HG02642 (cell line): ENCODE measurements around the gene CASK.
"Not testable (repeated sequence)": the region's sequence is repeated elsewhere in the genome, so short reads cannot be mapped to it uniquely, and the experiment has no call there.

ENCODE experiments used
- ATAC-seq: cut with Tn5 transposase; IDR thresholded peaks from one replicate; pipeline ENCODE4 v1.9.1; 2021; ENCODE audit warnings: mild to moderate bottlenecking; ENCODE audit not compliant: unreplicated experiment, poor library complexity

Gene CASK

DNA sequence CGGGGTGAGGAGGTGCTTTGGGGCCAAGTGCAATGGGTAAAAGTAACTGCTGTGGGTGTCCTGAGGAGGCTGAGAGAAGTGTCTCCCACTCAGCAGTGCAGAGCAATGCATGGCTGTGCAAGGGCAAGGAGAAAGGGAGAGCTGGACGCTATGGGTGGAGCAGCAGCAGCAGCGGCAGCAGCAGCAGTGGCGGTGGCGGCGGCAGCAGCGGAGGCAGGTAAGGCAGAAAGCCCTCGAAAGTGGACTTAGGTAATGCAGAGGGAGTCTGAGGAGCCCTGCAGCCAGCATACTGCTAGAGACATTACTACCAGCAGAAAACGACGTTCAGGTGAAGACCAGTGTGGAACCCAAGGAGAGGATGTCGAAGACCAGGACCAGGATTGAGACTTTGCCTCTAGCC lies 394.1 kb downstream of the CASK start:
- no peak for ATAC-seq

DNA sequence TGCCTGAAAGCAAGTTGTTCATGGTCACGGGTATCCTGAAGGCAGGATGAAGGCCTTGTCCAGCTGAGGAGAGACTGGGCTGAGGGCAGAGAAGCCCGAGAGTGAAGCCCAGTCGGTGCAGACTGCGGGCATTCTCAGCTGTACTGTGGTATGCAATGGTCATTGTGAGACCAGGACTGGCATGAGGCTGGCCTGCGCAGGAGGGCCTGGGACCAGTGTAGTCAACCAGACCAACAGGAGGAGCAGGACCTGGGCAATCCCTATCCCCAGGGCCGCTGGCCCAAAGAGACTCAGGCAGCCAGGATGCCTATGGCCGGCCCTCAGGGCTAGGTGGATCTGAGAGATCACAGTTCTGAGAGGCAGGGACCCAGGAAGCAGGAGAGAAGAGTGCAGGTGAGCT lies 394.6 kb downstream of the CASK start:
- no peak for ATAC-seq

DNA sequence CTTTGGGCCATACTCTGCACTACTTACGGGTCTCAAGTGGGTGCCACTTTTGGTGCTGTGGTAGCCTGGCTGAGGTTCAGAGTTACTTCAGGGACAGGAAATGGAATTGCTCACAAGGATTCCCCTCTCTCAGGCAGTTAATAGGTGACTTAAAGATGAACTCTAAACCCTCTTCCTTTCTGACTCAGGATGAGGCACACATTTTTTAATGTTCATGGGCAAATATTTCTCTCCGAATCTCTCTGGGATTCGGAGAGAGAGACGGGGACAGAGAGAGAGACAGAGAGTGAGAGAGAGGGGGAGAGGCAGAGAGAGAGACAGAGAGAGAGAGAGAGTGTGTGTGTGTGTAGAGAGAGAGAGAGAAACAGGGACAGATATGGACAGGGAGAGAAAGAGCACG lies 396.4 kb downstream of the CASK start:
- no peak for ATAC-seq

DNA sequence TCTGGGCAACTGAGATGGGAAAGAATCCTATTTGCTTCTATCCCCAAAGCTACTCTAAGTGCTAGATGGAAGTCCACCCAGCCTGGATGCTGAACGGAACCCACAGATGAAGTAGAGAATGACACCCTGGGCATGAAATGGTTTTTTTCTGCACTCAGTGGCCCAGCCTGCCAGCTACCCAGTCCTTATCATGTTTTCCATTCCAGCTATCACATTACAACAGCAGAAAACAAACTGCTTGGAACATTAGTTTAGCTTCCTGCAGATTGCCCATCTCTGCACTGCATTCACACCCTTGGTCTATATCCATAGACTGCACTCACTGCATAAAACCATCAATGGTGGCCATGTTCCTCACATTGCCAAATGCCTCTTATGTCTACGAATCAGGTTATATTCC lies 397.1 kb downstream of the CASK start:
- ATAC-seq, result no peak

DNA sequence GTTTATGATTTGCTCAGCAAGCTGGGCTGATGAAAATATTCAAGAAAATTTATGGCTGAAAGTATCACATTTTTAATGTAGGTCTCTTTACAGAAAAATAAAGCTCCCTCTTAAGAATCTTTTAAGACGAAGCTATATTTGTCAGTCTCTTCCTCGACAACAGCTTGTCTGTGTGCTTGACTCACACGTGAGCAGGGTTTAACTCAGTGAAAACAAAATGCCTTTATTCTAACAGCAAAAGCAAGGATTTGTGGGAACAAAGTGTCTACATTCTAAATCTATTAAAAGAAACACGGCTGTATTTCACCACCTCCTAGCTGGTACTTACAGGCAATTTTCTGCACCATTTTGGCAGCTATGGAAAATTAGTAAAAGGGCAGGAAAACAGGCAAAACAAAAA lies 400.7 kb downstream of the CASK start:
- ATAC-seq, result no peak

DNA sequence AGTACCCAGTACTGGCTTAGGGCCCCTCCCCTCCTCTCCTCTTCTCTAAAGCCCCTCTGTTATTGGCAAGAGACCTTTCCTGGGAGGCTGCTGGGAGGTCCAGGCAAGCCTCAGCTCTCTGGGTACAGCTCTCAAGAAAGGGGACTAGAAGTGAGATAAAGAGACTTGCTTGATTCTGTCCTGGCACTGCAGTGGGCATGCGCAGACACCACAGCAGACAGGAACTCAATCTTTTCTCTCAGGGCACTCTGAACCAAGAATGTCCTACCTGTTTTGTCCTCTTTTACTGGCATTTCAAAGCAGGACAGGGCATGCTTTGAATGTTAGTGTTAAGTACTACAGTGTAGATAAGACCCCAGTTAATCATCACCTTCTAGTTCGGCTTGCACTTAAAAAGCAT lies 401.3 kb downstream of the CASK start:
- ATAC-seq, result no peak

DNA sequence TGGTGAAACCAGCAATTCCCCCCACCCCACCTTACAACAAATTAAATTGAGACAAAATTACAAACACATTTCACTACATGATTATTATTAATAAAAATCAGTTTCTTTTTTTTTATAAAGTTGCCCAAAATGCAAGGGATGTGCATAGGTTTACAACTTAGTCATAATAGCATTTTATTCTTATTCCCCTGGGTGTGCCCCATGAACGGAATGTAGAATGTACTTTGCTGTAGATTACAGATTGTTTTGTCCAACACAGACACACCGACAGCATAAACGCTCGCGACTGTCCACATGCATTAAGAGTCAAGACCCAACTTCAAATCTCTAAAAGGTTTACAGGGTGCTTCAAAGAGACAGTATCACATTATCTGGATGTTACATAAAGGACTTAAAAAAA lies 403.9 kb downstream of the CASK start:
- ATAC-seq, result no peak

DNA sequence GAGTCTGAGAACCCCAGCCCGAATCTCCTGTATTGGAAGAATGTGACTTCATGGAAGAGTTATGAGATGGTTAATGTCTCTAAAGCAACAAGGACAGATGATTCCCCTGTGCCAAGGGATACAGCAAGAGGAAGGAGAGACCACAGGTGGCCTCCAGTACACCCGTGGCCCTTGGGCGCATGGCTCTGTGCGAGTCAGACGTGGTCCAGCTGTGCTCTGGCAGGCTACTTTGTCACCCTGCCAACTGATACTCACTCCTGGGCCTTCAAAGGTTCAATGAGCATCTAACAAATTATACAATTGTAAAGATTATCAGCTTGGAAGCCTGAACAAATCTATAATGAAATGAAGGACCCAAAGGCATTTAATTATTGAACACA lies 404.5 kb downstream of the CASK start:
- no peak for ATAC-seq

DNA sequence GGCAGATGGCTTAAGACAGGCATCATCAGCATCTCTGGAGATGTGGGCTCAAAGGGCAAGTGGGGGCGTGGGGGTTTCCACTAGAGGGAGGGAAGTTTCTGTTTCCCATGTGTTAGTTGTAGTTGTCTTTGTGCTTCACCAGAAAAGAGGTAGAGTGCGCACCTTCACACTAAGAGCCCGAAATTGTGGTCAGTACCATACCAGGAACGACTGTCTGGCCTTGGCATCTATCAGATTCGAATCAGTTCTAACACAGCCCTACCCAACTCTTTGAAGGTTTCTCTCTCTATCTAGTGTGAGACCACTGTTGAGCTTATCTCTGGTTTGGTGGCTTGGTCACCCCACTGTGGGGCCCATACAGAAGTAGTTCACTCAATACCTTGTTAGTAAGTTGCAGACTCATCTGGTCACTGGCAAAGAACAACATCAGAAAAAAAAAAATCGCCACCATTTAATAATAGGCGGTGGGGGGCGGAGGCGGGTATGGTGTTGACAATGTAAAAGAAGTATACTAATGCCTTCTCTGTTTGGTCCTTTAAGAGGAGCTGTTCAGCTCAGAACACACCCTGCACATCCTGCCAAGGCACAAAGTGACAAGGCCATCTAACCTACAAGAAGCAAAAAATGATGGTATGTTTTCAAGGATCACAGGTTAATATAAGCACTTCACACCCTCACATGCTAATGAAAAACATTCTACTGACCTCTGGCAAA lies 405.1 kb downstream of the CASK start:
- no peak for ATAC-seq

DNA sequence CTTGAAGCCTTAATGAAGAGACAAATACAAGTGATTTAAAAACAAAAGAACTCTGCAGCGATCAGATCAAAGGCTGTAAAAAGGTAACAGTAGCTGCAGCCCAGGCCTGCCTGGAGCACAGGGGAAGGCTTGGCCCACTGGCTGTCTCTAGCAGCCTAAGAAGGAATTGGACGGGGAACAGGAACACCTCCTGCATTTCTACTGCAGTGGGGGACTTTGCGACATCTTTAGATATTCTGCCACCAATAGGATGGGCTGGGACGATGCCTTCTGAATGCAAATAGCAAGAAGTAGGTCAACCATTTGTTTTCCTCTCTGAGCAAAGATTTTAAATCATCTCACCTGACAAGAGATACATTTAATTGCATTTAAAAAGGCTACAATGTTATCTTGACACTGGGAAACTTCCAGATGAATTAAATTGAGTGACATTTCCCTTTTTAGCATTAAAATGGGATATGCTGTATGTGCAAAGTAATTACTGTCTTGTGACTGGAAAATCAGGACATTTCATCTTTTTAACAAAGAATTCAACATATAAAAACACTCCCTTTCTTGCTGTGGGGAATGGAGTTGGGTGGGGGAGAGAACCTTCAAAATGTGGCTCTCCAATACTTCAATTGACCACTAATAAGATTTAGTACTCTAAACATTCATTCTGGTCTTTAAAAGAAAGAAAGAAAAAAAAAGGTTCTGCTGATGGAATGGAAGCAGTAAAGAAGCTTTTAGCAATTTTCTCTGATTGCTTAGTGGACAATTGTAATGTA lies 406.2 kb downstream of the CASK start:
- no peak for ATAC-seq

DNA sequence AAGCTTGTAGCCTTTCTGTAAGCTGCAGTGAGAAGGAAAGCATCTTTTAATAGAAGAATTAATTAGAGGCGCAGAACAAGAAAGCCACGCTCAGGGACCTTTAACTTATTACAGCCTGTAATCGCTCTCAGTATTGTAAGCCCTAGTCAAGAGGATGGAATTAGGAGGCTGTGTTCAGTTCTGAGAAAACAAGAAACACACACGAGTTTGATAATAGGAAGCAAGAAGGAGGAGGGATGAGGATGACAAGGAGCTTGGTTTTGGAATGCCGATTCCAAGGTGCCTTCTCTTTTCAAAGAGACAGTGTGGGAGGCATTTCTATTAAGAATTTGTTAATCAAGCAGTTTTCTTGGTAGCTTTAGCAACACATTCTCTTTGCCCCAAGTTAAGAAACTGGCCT lies 406.9 kb downstream of the CASK start:
- ATAC-seq, result no peak

DNA sequence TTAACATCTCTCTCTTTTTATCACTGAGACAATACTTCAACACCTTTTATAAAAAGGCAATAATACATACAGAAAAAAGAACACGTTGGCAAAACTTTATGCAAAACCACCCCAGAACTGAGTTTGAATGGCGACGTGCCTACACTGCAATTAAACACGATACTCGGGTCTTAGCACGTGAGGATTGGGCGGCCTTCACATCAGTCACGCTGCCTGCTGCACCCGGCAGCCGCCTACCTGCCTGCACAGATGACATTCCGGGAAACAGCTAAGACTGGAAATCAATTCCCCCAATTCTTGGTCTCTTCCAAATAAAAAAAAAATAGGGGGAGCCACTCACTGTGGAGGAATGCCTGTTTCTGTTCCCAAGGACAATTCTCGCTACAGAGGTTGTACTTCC lies 408.0 kb downstream of the CASK start:
- no peak for ATAC-seq

DNA sequence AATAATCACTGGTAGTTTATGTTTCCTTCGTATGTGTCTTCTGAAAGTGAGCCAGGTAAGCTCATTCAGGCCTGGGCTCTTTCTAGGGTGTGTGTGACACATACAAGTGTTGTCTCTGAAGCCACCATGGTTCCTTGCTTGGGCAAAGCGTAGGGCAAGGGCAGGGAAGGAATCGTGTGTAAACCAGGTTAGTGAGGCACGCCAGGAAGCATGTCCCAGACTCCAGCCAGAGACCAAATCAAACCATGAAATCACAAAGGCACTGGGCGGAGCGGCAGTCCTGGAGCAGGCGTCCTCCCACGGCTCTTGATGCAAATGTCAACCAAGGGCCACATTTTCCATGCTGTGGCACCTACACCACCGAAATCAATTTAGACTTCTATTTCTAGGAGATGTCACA lies 409.2 kb downstream of the CASK start:
- ATAC-seq, result no peak

DNA sequence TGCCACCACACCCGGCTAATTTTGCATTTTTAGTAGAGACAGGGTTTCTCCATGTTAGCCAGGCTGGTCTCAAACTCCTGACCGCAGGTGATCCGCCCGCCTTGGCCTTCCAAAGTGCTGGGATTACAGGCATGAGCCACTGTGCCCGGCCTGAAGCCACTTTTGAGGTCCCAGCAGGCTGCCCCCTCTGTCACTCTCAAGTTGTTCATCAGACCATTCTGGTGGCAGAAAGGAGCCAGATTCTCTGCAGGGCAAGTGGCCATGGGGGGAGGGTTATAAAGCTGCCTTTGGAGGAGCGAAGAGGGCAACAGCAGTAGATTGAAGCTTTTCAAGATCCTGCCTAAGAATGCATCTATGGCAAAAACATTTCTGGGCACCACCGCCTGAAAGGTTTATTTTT lies 410.5 kb downstream of the CASK start:
- ATAC-seq, result not testable (repeated sequence)

DNA sequence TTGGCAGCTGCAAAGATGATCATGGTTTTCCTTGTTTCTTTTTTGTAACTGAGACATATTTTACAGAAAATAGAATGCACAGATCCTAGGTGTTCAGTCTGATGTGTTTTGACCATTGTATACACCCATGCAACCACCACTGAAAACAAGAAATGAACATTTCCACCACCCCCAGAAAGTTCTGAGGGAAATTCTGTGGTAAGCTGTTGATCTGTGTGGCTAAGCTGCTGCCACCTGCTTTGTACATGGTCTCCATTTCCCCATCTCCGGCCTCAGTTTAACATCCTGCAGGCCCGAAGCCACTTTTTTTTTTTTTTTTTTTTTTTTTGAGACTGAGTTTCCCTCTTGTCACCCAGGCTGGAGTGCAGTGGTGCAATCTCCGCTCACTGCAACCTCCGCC lies 411.0 kb downstream of the CASK start:
- peak; percentile 99 for ATAC-seq

DNA sequence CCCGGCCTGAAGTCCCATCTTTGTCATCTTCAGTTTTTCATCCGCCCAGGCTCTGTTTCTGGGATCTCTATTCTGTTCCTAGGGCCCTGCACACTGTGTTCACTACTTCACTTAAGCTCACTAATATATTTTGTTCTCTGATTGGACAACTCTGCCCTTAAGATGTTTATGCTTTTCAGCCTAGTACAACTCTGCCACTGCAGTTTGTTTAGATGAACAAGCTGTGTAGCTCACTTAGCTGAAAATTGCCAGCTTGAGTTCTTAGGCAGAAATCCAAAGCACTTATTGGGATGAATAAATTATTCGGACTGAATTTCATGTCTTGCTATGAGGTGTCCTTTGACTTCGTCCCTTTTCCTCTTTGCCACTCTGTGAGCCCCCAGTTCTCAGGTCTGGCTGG lies 415.4 kb downstream of the CASK start:
- ATAC-seq, result no peak

DNA sequence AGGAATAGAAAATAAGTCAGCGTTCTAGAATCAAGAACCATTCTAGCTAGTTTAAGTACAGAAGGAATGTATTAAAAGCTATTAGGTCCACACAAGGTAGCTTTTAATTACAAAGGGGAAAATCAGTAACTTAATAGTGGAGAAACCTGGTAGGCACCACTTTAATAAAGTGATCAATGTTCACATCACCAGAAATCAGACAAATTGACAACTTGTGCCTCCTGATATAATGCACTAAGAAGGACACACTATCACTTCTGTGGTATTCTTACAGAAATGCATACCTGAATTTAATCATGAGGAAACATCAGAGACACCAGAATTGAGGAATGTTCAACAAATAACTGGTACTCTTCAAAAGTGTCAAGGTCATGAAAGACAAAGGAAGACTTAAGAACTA lies 421.4 kb downstream of the CASK start:
- no peak for ATAC-seq

DNA sequence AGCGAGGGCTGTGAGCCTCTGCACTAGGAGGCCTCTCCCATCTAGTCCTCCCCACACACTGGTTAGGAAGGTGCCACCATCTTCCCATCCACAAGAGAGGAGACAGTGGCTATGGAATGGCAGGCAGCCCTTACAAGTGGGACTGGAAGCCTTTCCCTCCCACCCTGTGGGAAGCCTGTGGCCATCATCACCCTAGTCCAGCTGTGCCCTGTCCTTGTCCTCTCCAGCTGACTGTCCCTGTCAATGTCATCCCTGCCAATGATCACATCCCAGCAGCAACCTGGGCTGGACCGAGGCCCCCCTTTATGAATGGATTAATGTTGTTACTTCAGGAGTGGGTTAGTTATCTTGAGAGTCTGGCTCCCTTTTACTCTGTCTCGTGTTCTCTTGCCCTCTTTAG lies 423.4 kb downstream of the CASK start:
- no peak for ATAC-seq

DNA sequence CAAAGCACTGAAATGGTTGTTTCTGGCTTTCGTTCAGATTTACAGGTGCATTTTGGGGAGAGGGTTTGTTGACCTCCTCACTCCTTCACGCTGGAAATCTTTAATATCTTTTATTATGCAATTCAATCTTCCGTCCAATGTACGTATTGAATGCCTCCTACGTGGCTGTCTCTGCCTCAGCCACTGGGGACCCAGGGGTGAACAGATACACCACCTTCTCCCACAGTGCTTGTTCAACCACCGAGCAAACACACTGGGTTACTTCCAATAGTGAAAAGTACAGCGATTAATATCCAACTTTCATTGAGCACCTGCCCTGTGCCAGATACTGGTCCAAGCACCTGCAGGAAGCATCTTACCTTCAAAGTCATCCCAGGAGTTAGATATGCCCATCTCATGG lies 424.2 kb downstream of the CASK start:
- ATAC-seq, result no peak

DNA sequence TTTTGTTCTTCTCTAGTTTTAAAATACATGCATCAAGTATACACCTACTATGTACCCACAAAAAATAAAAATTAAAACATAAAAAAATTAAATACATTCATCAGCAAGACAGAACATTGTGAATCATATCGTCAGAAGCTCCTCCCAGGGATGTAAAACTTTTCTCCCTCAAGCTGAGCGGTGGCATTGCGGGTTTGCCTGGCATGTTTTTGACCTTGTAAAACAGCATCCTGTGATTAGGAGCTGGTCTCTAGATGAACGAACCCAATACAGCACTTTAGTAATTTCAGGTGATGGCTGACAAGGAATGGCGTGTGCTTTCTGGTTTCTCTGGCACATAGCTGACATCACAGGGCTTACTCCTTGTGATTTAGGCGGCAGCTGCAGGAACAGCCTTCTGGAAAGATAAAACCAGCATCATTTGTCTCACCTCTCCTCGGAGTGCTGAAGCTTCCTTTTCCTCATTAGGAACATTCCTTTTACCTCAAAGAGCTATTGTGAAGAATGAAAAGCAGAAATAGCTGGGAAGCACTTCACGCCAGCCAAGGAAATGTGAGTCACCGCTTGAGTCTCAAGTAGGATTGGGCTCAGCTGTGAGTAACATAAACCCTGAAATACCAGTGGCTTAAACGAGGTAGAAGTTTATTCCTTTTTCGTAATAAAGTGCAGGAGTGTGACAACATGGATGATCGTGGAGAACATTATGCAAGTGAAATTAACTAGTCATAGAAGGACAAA lies 431.9 kb downstream of the CASK start:
- no peak for ATAC-seq

DNA sequence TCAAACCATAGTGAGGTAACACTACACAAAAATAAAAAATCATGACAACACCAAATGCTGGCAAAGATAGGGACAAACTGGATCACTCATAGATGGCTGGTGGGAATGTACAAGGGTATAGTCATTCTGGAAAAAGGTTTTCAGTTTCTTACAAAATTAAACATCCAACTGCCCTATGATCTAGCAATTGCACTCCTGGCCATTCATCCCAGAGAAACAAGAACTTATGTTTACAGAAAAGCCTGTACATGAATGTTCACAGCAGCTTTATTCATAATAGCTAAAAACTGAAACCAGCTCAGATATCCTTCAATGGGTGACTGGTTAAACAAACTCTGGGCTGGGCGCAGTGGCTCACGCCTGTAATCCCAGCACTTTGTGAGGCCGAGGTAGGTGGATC lies 432.9 kb downstream of the CASK start:
- no peak for ATAC-seq
